Measurements from ENCODE around the gene CCDC172. TPM values are rescaled to one million over a fixed set of nuclear protein-coding genes. Genes with fewer than 3 reads are reported as not detected.

CCDC172 gene
- total RNA-seq, 1 experiment from 2014 or later, result not detected

GRCh38 chr10:116281775-116282174 is 42.5 kb upstream of the CCDC172 start:
- no peak for DNase-seq
- POLR2A ChIA-PET (ENCODE audit: unreplicated experiment), result no interaction called here
- Histone ChIP-seq H3K9me2 (replicated peaks; ENCODE audit: low read length) (no peaks in the 10 kb centered on the region), H3K36me3 (ENCODE audit: low read depth, low read length) (no peaks in the 10 kb centered on the region), H3K9ac (ENCODE audit: low read length) (no peak overlapping the region), H3K4me1 (ENCODE audit: insufficient read depth, low read length) (no peaks in the 10 kb centered on the region), H3K27me3 (ENCODE audit: low read length) (no peaks in the 10 kb centered on the region), H3K4me2 (ENCODE audit: low read length) (no peak overlapping the region), H3K9me3 (ENCODE audit: low read length) (no peaks in the 10 kb centered on the region), H3K79me2 (ENCODE audit: low read length) (no peaks in the 10 kb centered on the region), H3K4me3 (ENCODE audit: low read length) (no peak overlapping the region), H3F3A (ENCODE audit: low read length, unreplicated experiment) (no peaks in the 10 kb centered on the region), H3K27ac (ENCODE audit: low read length) (no peak overlapping the region), H4K20me1 (ENCODE audit: low read length) (no peaks in the 10 kb centered on the region), H2AFZ (ENCODE audit: low read length) (no peak overlapping the region)
- ATAC-seq, result no peak
- TF ChIP-seq CTCF (conservative IDR thresholded peaks at IDR 0.05; ENCODE audit: low read depth, low read length) (no peak), EZH2phosphoT487 (IDR thresholded peaks at IDR 0.05; ENCODE audit: borderline replicate concordance, low read length) (no peak), EZH2 (IDR thresholded peaks at IDR 0.05; ENCODE audit: low read length, unreplicated experiment) (no peak)
- intact Hi-C loops (cut with micrococcal nuclease), result no loop called here
- no TSS peak for BruUV-seq (replicated peaks)
- CTCF ChIA-PET, result no interaction called here

GRCh38 chr10:116286626-116287200 is 37.5 kb upstream of the CCDC172 start:
- H3K9me3 ChIP-seq (ENCODE audit: low read length), result no peaks in the 10 kb centered on the region
- H2AFZ ChIP-seq (ENCODE audit: low read length), result no peak overlapping the region
- ChIA-PET CTCF (no interaction called here), POLR2A (ENCODE audit: unreplicated experiment) (no interaction called here)
- no peak overlapping the region for H3K27ac ChIP-seq (ENCODE audit: low read length)
- no peak overlapping the region for H3K4me3 ChIP-seq (ENCODE audit: low read length)
- no peaks in the 10 kb centered on the region for H3K9me2 ChIP-seq (replicated peaks; ENCODE audit: low read length)
- ATAC-seq (no peak), DNase-seq (no peak)
- H4K20me1 ChIP-seq (ENCODE audit: low read length), result no peaks in the 10 kb centered on the region
- BruUV-seq (replicated peaks), result no TSS peak
- H3K79me2 ChIP-seq (ENCODE audit: low read length), result no peaks in the 10 kb centered on the region
- no peak overlapping the region for H3K4me2 ChIP-seq (ENCODE audit: low read length)
- no peaks in the 10 kb centered on the region for H3K4me1 ChIP-seq (ENCODE audit: insufficient read depth, low read length)
- intact Hi-C loops (cut with micrococcal nuclease), result no loop called here
- no peaks in the 10 kb centered on the region for H3K36me3 ChIP-seq (ENCODE audit: low read depth, low read length)
- TF ChIP-seq EZH2 (IDR thresholded peaks at IDR 0.05; ENCODE audit: low read length, unreplicated experiment) (no peak), EZH2phosphoT487 (IDR thresholded peaks at IDR 0.05; ENCODE audit: borderline replicate concordance, low read length) (no peak), CTCF (conservative IDR thresholded peaks at IDR 0.05; ENCODE audit: low read depth, low read length) (no peak)
- H3K27me3 ChIP-seq (ENCODE audit: low read length), result no peaks in the 10 kb centered on the region
- H3K9ac ChIP-seq (ENCODE audit: low read length), result no peak overlapping the region
- H3F3A ChIP-seq (ENCODE audit: low read length, unreplicated experiment), result no peaks in the 10 kb centered on the region

GRCh38 chr10:116287906-116288501 is 36.2 kb upstream of the CCDC172 start:
- no peak overlapping the region for H3K9ac ChIP-seq (ENCODE audit: low read length)
- H3K4me1 ChIP-seq (ENCODE audit: insufficient read depth, low read length), result no peaks in the 10 kb centered on the region
- ATAC-seq (no peak), DNase-seq (peak; percentile 40)
- no peaks in the 10 kb centered on the region for H3K9me3 ChIP-seq (ENCODE audit: low read length)
- BruUV-seq (replicated peaks), result no TSS peak
- H3K9me2 ChIP-seq (replicated peaks; ENCODE audit: low read length), result no peaks in the 10 kb centered on the region
- H3K27me3 ChIP-seq (ENCODE audit: low read length), result no peaks in the 10 kb centered on the region
- TF ChIP-seq CTCF (conservative IDR thresholded peaks at IDR 0.05; ENCODE audit: low read depth, low read length) (peak; percentile 59), EZH2phosphoT487 (IDR thresholded peaks at IDR 0.05; ENCODE audit: borderline replicate concordance, low read length) (no peak), EZH2 (IDR thresholded peaks at IDR 0.05; ENCODE audit: low read length, unreplicated experiment) (no peak)
- no peak overlapping the region for H3K4me2 ChIP-seq (ENCODE audit: low read length)
- intact Hi-C loops (cut with micrococcal nuclease), result no loop called here
- ChIA-PET CTCF (no interaction called here), POLR2A (ENCODE audit: unreplicated experiment) (no interaction called here)
- no peaks in the 10 kb centered on the region for H3F3A ChIP-seq (ENCODE audit: low read length, unreplicated experiment)
- no peaks in the 10 kb centered on the region for H4K20me1 ChIP-seq (ENCODE audit: low read length)
- H2AFZ ChIP-seq (ENCODE audit: low read length), result no peak overlapping the region
- no peaks in the 10 kb centered on the region for H3K79me2 ChIP-seq (ENCODE audit: low read length)
- no peaks in the 10 kb centered on the region for H3K36me3 ChIP-seq (ENCODE audit: low read depth, low read length)
- H3K27ac ChIP-seq (ENCODE audit: low read length), result no peak overlapping the region
- H3K4me3 ChIP-seq (ENCODE audit: low read length), result no peak overlapping the region

Measured in PC-3 (cell line).